ENCODE measurements around the gene RIT1. TPM values are rescaled to one million over a fixed set of nuclear protein-coding genes. Genes with fewer than 3 reads are reported as not detected.
A peak's percentile ranks its signal among the peaks of the same experiment; 100 is the strongest.

Gene RIT1
- total and polyA plus RNA-seq, 8 donors, result 4.2 to 15.1 (median 8.1) TPM

- intact Hi-C loops (cut with DNase I), result no loop called here
- TF ChIP-seq CTCF (IDR thresholded peaks at IDR 0.05), result no peak
- no peaks in the 10 kb centered on the region for H3K9me3 ChIP-seq
- H3K36me3 ChIP-seq, result peaks cover 2 to 30% (median 8%) of the 10 kb centered on the region in 3 donors
- H3K27ac ChIP-seq, result peak overlapping the region; percentile 42 to 88 (median 65)
- H3K4me1 ChIP-seq, result peaks cover 0 to 8% (median 3%) of the 10 kb centered on the region in 3 donors
- H3K27me3 ChIP-seq, result no peaks in the 10 kb centered on the region
- ATAC-seq (peak; percentile 35 to 75 (median 61)), DNase-seq (peak in 1 of 6 donors; percentile 25), FAIRE-seq (no peak)
- 1 to 3% methylated on average over 11 of the region's 11 CpGs for WGBS, 2 donors
- peak overlapping the region; percentile 36 to 72 (median 62) for H3K4me3 ChIP-seq
Measured at GRCh38 chr1:155910621-155911121, 478 bp downstream of the RIT1 start.

GRCh38 chr1:155909894-155910293 is 1.3 kb downstream of the RIT1 start:
- Histone ChIP-seq H3K36me3 (peaks cover 2 to 27% (median 8%) of the 10 kb centered on the region in 3 donors), H3K9me3 (no peaks in the 10 kb centered on the region), H3K4me3 (peak overlapping the region in 1 of 4 donors; percentile 72), H3K27me3 (no peaks in the 10 kb centered on the region), H3K27ac (peak overlapping the region in 1 of 4 donors; percentile 65), H3K4me1 (peaks cover 0 to 8% (median 3%) of the 10 kb centered on the region in 3 donors)
- intact Hi-C loops (cut with DNase I), result no loop called here
- 87 to 92% methylated on average over 4 of the region's 4 CpGs for WGBS, 2 donors
- peak in 2 of 4 donors; percentile 7 to 34 for ATAC-seq
- no peak for TF ChIP-seq CTCF (IDR thresholded peaks at IDR 0.05)
- FAIRE-seq, result no peak
- DNase-seq, result peak in 1 of 6 donors; percentile 20

GRCh38 chr1:155904261-155904660 is 6.9 kb downstream of the RIT1 start:
- no peak for DNase-seq
- 63 to 68% methylated on average over 12 of the region's 12 CpGs for WGBS, 2 donors
- intact Hi-C loops (cut with DNase I), result no loop called here
- H3K27me3 ChIP-seq, result no peaks in the 10 kb centered on the region
- no peaks in the 10 kb centered on the region for H3K4me1 ChIP-seq
- no peak for TF ChIP-seq CTCF (IDR thresholded peaks at IDR 0.05)
- H3K9me3 ChIP-seq, result no peaks in the 10 kb centered on the region
- no peak for ATAC-seq
- no peak overlapping the region for H3K4me3 ChIP-seq
- FAIRE-seq, result no peak
- H3K36me3 ChIP-seq, result peaks cover 7 to 61% (median 24%) of the 10 kb centered on the region in 3 donors
- no peak overlapping the region for H3K27ac ChIP-seq

GRCh38 chr1:155900161-155900560 is 11.0 kb downstream of the RIT1 start:
- Histone ChIP-seq H3K27ac (no peak overlapping the region), H3K4me1 (no peaks in the 10 kb centered on the region), H3K4me3 (no peak overlapping the region), H3K27me3 (no peaks in the 10 kb centered on the region), H3K9me3 (no peaks in the 10 kb centered on the region), H3K36me3 (peaks cover 7 to 63% (median 19%) of the 10 kb centered on the region in 3 donors)
- ATAC-seq, result no peak
- WGBS, 2 donors, result 92 to 96% methylated on average over 4 of the region's 4 CpGs
- intact Hi-C loops (cut with DNase I), result no loop called here
- no peak for FAIRE-seq
- no peak for TF ChIP-seq CTCF (IDR thresholded peaks at IDR 0.05)
- DNase-seq, result no peak

- no peak for ATAC-seq
Measured at GRCh38 chr1:155899683-155900082, 11.5 kb downstream of the RIT1 start.

More at GRCh38 chr1:155899683-155900082, 11.5 kb downstream of the RIT1 start:
- intact Hi-C loops (cut with DNase I), result no loop called here
- H3K27me3 ChIP-seq, result no peaks in the 10 kb centered on the region
- WGBS, 2 donors, result 97% methylated on average over 2 of the region's 2 CpGs
- FAIRE-seq (no peak), DNase-seq (no peak)
- no peak overlapping the region for H3K4me3 ChIP-seq
- TF ChIP-seq CTCF (IDR thresholded peaks at IDR 0.05), result no peak
- H3K9me3 ChIP-seq, result no peaks in the 10 kb centered on the region
- H3K27ac ChIP-seq, result no peak overlapping the region
- peaks cover 7 to 58% (median 16%) of the 10 kb centered on the region in 3 donors for H3K36me3 ChIP-seq
- no peaks in the 10 kb centered on the region for H3K4me1 ChIP-seq
